Stomach (tissue), 9 donors: Measurements from ENCODE around the gene RPH3AL. TPM values are rescaled to one million over a fixed set of nuclear protein-coding genes. Genes with fewer than 3 reads are reported as not detected.
A peak's percentile ranks its signal among the peaks of the same experiment; 100 is the strongest.

Experiments used
- DNase-seq, 2 donors: peaks; one replicate each; pipeline versions ENCODE4 v3.0.0 to v3.0.0-alpha.2; 2013 to 2019
- H3K27ac ChIP-seq, 5 donors: fragments of 200-600 bp in 4 of 5; sonication (generic) in 4 of 5; one replicate each; pipeline ENCODE4 v1.5.1; 2013 to 2019; ENCODE audit warnings: mild to moderate bottlenecking in 1 of 5, moderate library complexity in 1 of 5
- H3K27me3 ChIP-seq, 3 donors: fragments of 200-600 bp; sonication (generic); one replicate each; pipeline ENCODE4 v1.5.1; 2017 to 2019; ENCODE audit warnings: mixed run types in 1 of 3
- H3K36me3 ChIP-seq, 4 donors: fragments of 200-600 bp; sonication (generic); 1 replicate in 3 of 4; 2 replicates in 1 of 4; pipeline ENCODE4 v1.5.1; 2016 to 2019
- H3K4me1 ChIP-seq, 4 donors: fragments of 200-600 bp; sonication (generic); one replicate each; pipeline ENCODE4 v1.5.1; 2016 to 2019
- H3K4me3 ChIP-seq, 4 donors: fragments of 200-600 bp; sonication (generic) in 3 of 4; one replicate each; pipeline ENCODE4 v1.5.1; 2016 to 2019; ENCODE audit warnings: mild to moderate bottlenecking in 1 of 4
- H3K9me3 ChIP-seq, 4 donors: fragments of 200-600 bp; sonication (generic); one replicate each; pipeline ENCODE4 v1.5.1; 2016 to 2019
- CTCF ChIP-seq, 7 experiments: fragments of 450-650 bp in 4 of 7; fragments of 200-600 bp in 3 of 7; sonication (generic) in 3 of 7; IDR thresholded peaks; one replicate each; pipeline ENCODE4 v1.5.1; 2016 to 2019; ENCODE audit warnings: antibody characterized with exemption in 7 of 7, control low read depth in 2 of 7, mild to moderate bottlenecking in 1 of 7
- EP300 ChIP-seq: sonication (generic); formaldehyde crosslinking; IDR thresholded peaks from one replicate; pipeline ENCODE4 v1.6.1; 2017; ENCODE audit warnings: antibody characterized with exemption
- POLR2A ChIP-seq, 4 donors: fragments of 450-650 bp; IDR thresholded peaks; one replicate each; pipeline ENCODE4 v1.6.1; 2016; ENCODE audit warnings: antibody characterized with exemption in 4 of 4, control low read depth in 2 of 4, mild to moderate bottlenecking in 1 of 4, moderate library complexity in 1 of 4
- POLR2AphosphoS5 ChIP-seq, 3 donors: sonication (generic); formaldehyde crosslinking; IDR thresholded peaks; one replicate each; pipeline ENCODE4 v1.6.1; 2016; ENCODE audit warnings: antibody characterized with exemption in 3 of 3
- WGBS, 5 donors: extraction: QIAGEN DNeasy Blood & Tissue Kit in 3 of 5; methylation state at CpG; one replicate each; pipeline versions ENCODE4 v1.1.5 to v1.1.7; 2013 to 2018; 5-methylcytosine and 5-hydroxymethylcytosine counted together
- intact Hi-C: fragments of 100-400 bp; cut with DNase I; formaldehyde crosslinking; loops from one replicate; pipeline ENCODE4 v1.15.1; 2023; ENCODE audit warnings: low total_unique reads
- polyA plus RNA-seq, 3 donors: library from polyadenylated mRNA; stranded (reverse); fragments of 200-250 nt; gene quantifications; one replicate each; pipeline ENCODE4 v1.2.3, GENCODE V29; 2013
- total RNA-seq, 5 donors: library from RNA; depleted of rRNA; stranded (reverse); fragments of >200 nt; gene quantifications; one replicate each; pipeline versions ENCODE4 v1.1.0 to v1.2.3, GENCODE V29; 2014 to 2016
- donor health status: healthy with polysubstance abuse.
- donor health status: Bipolar disorder and iron deficiency.
- donor health status: healthy.

The RPH3AL gene
- total and polyA plus RNA-seq, 8 donors, result 4.9 to 38.5 (median 17.4) TPM

DNA sequence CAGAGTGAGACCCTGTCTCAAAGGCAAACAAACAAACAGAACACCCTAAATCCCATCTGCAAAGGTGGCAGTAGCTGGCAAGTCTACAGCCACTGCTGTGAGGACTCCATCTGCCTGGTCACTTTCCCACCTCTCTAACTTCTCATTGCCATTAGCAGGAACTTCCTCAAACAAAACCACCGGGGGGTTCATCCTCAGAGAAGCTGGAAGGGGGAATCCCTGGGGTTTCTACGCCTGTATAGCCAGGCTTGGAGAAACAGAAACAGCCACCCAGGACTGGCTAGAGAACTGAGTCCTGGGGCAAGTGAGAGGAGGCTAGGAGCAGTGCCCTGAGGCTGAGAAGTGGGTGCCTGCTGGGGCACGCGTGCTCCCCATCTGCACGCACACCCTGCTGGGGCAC is 7.3 kb downstream of the RPH3AL start:
- Histone ChIP-seq H3K9me3 (no peaks in the 10 kb centered on the region), H3K4me3 (no peak overlapping the region), H3K27me3 (no peaks in the 10 kb centered on the region), H3K4me1 (peaks cover 20 to 31% (median 27%) of the 10 kb centered on the region in 4 donors), H3K36me3 (no peaks in the 10 kb centered on the region), H3K27ac (no peak overlapping the region)
- 42 to 87% (median 84%) methylated on average over 2 to 5 of the region's 5 CpGs for WGBS, 5 donors
- DNase-seq, result no peak
- intact Hi-C loops, result no loop called here
- TF ChIP-seq EP300, result no peak
- no peak for TF ChIP-seq POLR2AphosphoS5 (IDR thresholded peaks at IDR 0.05)
- TF ChIP-seq CTCF (IDR thresholded peaks at IDR 0.05), result no peak
- no peak for TF ChIP-seq POLR2A (IDR thresholded peaks at IDR 0.05)

DNA sequence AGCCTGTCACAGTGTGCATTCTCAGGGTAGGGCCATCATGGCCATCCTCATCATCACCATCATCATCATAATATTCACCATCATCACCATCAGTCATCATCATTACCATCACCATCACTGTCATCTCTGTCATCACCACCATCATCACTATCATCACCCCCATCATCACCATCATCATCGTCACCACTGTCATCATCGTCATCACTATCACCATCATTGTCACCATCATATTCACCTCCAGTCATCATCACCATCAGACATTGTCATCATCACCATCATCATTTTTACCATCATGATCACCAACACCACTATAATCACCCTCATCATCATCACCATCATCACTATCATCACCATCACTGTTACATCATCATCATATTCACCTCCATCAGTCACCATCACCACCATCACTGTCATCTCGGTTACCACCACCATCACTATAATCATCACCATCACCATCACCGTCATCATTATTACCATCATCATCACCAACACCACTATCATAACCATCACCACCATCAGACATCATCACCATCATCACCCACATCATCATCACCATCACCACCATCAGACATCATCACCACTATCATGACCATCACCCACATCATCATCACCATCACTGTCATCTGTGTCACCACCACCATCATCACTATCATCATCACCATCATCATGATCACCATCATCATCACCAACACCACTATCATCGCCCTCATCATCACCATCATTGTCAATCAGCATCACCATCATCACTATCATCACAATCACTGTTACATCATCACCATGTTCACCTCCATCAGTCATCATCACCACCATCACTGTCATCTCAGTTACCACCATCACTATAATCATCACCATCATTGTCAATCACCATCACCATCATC is 8.5 kb downstream of the RPH3AL start:
- Histone ChIP-seq H3K4me1 (peaks cover 18 to 25% (median 22%) of the 10 kb centered on the region in 4 donors), H3K27ac (no peak overlapping the region), H3K4me3 (no peak overlapping the region), H3K36me3 (no peaks in the 10 kb centered on the region), H3K9me3 (no peaks in the 10 kb centered on the region), H3K27me3 (no peaks in the 10 kb centered on the region)
- DNase-seq, result no peak
- intact Hi-C loops, result no loop called here
- no peak for TF ChIP-seq CTCF (IDR thresholded peaks at IDR 0.05)
- TF ChIP-seq POLR2A (IDR thresholded peaks at IDR 0.05), result no peak
- TF ChIP-seq EP300, result no peak
- no peak for TF ChIP-seq POLR2AphosphoS5 (IDR thresholded peaks at IDR 0.05)
- WGBS, 5 donors, result 93 to 100% (median 96%) methylated on average over 4 to 5 of the region's 5 CpGs

DNA sequence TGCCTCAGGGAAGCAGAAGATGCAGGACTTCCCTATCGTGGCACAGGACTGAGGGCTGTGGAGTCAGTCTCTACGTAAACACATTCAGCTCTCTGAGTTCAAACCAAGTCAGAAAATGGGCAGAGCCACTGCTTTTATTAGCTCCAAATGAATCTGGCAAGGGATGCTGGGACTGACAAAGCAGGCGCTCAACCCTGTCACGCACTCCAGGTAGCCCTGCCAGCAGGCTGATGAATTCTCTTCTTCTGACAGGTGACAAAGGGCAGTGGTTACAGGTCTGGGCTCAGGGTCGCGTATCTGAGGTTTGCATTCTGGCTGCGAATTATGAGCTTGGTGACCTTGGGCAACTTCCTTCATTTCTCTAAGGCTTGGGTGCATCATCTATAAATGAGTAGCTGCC is 9.4 kb downstream of the RPH3AL start:
- Histone ChIP-seq H3K27me3 (no peaks in the 10 kb centered on the region), H3K4me1 (peaks cover 14 to 24% (median 22%) of the 10 kb centered on the region in 4 donors), H3K36me3 (no peaks in the 10 kb centered on the region), H3K9me3 (no peaks in the 10 kb centered on the region), H3K27ac (no peak overlapping the region), H3K4me3 (no peak overlapping the region)
- TF ChIP-seq POLR2A (IDR thresholded peaks at IDR 0.05) (no peak), EP300 (no peak), CTCF (IDR thresholded peaks at IDR 0.05) (no peak), POLR2AphosphoS5 (IDR thresholded peaks at IDR 0.05) (no peak)
- DNase-seq, result no peak
- WGBS, 5 donors, result 40 to 76% (median 67%) methylated on average over 3 to 7 of the region's 7 CpGs
- intact Hi-C loops, result no loop called here

DNA sequence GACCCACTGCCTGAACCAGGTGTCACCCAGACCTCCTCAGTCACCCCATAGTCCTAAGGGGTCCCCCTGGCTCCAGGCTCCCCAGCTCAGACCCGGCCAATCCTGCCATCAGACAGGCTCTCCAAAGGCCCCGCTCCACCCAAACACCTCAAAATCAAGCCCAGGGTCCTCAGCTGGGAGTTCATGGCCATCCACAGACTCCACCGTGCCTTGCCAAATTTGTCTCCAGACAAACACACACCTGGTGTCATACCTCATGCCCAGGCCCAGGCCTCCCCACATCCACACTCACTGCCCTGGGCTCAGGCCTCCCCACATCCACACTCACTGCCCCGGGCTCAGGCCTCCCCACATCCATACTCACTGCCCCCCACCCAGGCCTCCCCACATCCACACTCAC is 12.5 kb downstream of the RPH3AL start:
- intact Hi-C loops, result no loop called here
- Histone ChIP-seq H3K36me3 (no peaks in the 10 kb centered on the region), H3K27ac (peak overlapping the region; percentile 30 to 66 (median 55)), H3K9me3 (no peaks in the 10 kb centered on the region), H3K4me3 (no peak overlapping the region), H3K4me1 (peaks cover 19 to 35% (median 27%) of the 10 kb centered on the region in 4 donors), H3K27me3 (peaks cover 0 to 18% (median 0%) of the 10 kb centered on the region in 3 donors)
- no peak for DNase-seq
- TF ChIP-seq POLR2A (IDR thresholded peaks at IDR 0.05) (no peak), EP300 (no peak), POLR2AphosphoS5 (IDR thresholded peaks at IDR 0.05) (no peak), CTCF (IDR thresholded peaks at IDR 0.05) (no peak)
- 91 to 92% (median 91%) methylated on average over 3 to 4 of the region's 4 CpGs for WGBS, 5 donors
